Measurements from ENCODE around the gene FLOT1. TPM values are rescaled to one million over a fixed set of nuclear protein-coding genes. Genes with fewer than 3 reads are reported as not detected.
A peak's percentile ranks its signal among the peaks of the same experiment; 100 is the strongest.

The FLOT1 gene
- total and polyA plus RNA-seq, 11 donors: 166 to 310 (median 225) TPM

GRCh38 chr6:30682143-30683117, 60.1 kb downstream of the FLOT1 start:
- peak; percentile 18 to 56 (median 50) for ATAC-seq
- intact Hi-C loops (cut with DNase I): loop anchor here in 6 of 10 donors (1.0 to 10.0 kb wide), 8 partner anchors 39 to 402 kb away; partner anchors contain the start of gene DDR1 (in 2 of the 6)
- WGBS, 4 donors: 16 to 37% (median 23%) methylated on average over 9 to 11 of the region's 11 CpGs
- H3K27ac ChIP-seq: peak overlapping the region; percentile 92 to 100 (median 98)
- H3K4me1 ChIP-seq: peaks cover 0 to 74% (median 45%) of the 10 kb centered on the region in 12 donors
- peak overlapping the region; percentile 52 to 96 (median 74) for H3K4me3 ChIP-seq
- DNase-seq: peak; percentile 88 to 93 (median 89)
- H3K36me3 ChIP-seq: peaks cover 0 to 54% (median 25%) of the 10 kb centered on the region in 9 donors
- H3K27me3 ChIP-seq: no peaks in the 10 kb centered on the region
- TF ChIP-seq CTCF (IDR thresholded peaks at IDR 0.05): no peak
- TF ChIP-seq POLR2A (IDR thresholded peaks at IDR 0.05): peak in 1 of 2 donors; percentile 36
- H3K9me3 ChIP-seq: no peaks in the 10 kb centered on the region

- WGBS, 4 donors: 38 to 54% (median 45%) methylated on average over 4 of the region's 4 CpGs
- Histone ChIP-seq H3K4me1 (peaks cover 0 to 74% (median 44%) of the 10 kb centered on the region in 12 donors), H3K27me3 (no peaks in the 10 kb centered on the region), H3K4me3 (peak overlapping the region in 10 of 12 donors; percentile 11 to 96 (median 80)), H3K9me3 (no peaks in the 10 kb centered on the region), H3K36me3 (peaks cover 0 to 60% (median 31%) of the 10 kb centered on the region in 9 donors), H3K27ac (peak overlapping the region; percentile 92 to 100 (median 98))
- TF ChIP-seq CTCF (IDR thresholded peaks at IDR 0.05) (no peak), POLR2A (IDR thresholded peaks at IDR 0.05) (no peak)
- ATAC-seq (no peak), DNase-seq (no peak)
- intact Hi-C loops (cut with DNase I): loop anchor here in 6 of 10 donors (1.0 to 10.0 kb wide), 8 partner anchors 40 to 403 kb away; partner anchors contain the start of gene DDR1 (in 2 of the 6)
These were observed 60.7 kb downstream of the FLOT1 start for GRCh38 chr6:30681766-30682142.

- DNase-seq (no peak), ATAC-seq (no peak)
- no peaks in the 10 kb centered on the region for H3K27me3 ChIP-seq
- peak overlapping the region in 6 of 12 donors; percentile 0 to 94 (median 26) for H3K4me3 ChIP-seq
- 58 to 70% (median 69%) methylated on average over 7 of the region's 7 CpGs for WGBS, 4 donors
- TF ChIP-seq POLR2A (IDR thresholded peaks at IDR 0.05) (no peak), CTCF (IDR thresholded peaks at IDR 0.05) (no peak)
- no peaks in the 10 kb centered on the region for H3K9me3 ChIP-seq
- H3K4me1 ChIP-seq: peaks cover 0 to 61% (median 44%) of the 10 kb centered on the region in 12 donors
- peak overlapping the region in 7 of 12 donors; percentile 0 to 100 (median 32) for H3K27ac ChIP-seq
- peaks cover 0 to 63% (median 43%) of the 10 kb centered on the region in 9 donors for H3K36me3 ChIP-seq
- intact Hi-C loops (cut with DNase I): loop anchor here (1.0 to 10.0 kb wide), 14 partner anchors 42 to 405 kb away; partner anchors contain the start of genes DDR1 (in 3 of the 10) and HLA-E (in 3 of the 10)
These were observed 62.5 kb downstream of the FLOT1 start for GRCh38 chr6:30679765-30680535.
